ENCODE data around the gene ATF2. TPM values are rescaled to one million over a fixed set of nuclear protein-coding genes. Genes with fewer than 3 reads are reported as not detected.

The ATF2 gene
- total RNA-seq, 1 experiment from 2014 or later = 39.9 TPM

GRCh38 chr2:175026385-175026784 lies 141.6 kb downstream of the ATF2 start:
- no peak overlapping the region for H3K4me3 Mint-ChIP-seq
- H3K27me3 Mint-ChIP-seq (ENCODE audit: low read depth) = no peaks in the 10 kb centered on the region
- ATAC-seq (no peak), DNase-seq (ENCODE audit: low spot score) (no peak)
- 0 out of 2 replicates have a peak, but pooled peaks cover 2% of the 10 kb centered on the region for H3K36me3 Mint-ChIP-seq
- ChIA-PET CTCF (interaction anchor here (0.6 to 1.1 kb wide), 2 partner anchors 11 to 327 kb away, joined by 3 to 4 read pairs; no protein-coding TSS in a partner anchor), POLR2A (no interaction called here)
- no peak overlapping the region for H3K27ac Mint-ChIP-seq
- H3K4me1 Mint-ChIP-seq = peaks cover 16% of the 10 kb centered on the region
- peaks cover 10% of the 10 kb centered on the region for H3K9me3 Mint-ChIP-seq
- TF ChIP-seq, protein P1, sequence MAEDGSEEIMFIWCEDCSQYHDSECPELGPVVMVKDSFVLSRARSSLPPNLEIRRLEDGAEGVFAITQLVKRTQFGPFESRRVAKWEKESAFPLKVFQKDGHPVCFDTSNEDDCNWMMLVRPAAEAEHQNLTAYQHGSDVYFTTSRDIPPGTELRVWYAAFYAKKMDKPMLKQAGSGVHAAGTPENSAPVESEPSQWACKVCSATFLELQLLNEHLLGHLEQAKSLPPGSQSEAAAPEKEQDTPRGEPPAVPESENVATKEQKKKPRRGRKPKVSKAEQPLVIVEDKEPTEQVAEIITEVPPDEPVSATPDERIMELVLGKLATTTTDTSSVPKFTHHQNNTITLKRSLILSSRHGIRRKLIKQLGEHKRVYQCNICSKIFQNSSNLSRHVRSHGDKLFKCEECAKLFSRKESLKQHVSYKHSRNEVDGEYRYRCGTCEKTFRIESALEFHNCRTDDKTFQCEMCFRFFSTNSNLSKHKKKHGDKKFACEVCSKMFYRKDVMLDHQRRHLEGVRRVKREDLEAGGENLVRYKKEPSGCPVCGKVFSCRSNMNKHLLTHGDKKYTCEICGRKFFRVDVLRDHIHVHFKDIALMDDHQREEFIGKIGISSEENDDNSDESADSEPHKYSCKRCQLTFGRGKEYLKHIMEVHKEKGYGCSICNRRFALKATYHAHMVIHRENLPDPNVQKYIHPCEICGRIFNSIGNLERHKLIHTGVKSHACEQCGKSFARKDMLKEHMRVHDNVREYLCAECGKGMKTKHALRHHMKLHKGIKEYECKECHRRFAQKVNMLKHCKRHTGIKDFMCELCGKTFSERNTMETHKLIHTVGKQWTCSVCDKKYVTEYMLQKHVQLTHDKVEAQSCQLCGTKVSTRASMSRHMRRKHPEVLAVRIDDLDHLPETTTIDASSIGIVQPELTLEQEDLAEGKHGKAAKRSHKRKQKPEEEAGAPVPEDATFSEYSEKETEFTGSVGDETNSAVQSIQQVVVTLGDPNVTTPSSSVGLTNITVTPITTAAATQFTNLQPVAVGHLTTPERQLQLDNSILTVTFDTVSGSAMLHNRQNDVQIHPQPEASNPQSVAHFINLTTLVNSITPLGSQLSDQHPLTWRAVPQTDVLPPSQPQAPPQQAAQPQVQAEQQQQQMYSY (CRISPR knock-in tag; IDR thresholded peaks at IDR 0.05) = no peak
- no peak for TF ChIP-seq NR3C1 (CRISPR knock-in tag; conservative IDR thresholded peaks at IDR 0.05; ENCODE audit: low read depth)
- no peak for TF ChIP-seq MXD4 (CRISPR knock-in tag; IDR thresholded peaks at IDR 0.05; ENCODE audit: borderline replicate concordance)
- no peak for TF ChIP-seq RELA (CRISPR knock-in tag; IDR thresholded peaks at IDR 0.05; ENCODE audit: borderline replicate concordance)
- TF ChIP-seq, protein P2, sequence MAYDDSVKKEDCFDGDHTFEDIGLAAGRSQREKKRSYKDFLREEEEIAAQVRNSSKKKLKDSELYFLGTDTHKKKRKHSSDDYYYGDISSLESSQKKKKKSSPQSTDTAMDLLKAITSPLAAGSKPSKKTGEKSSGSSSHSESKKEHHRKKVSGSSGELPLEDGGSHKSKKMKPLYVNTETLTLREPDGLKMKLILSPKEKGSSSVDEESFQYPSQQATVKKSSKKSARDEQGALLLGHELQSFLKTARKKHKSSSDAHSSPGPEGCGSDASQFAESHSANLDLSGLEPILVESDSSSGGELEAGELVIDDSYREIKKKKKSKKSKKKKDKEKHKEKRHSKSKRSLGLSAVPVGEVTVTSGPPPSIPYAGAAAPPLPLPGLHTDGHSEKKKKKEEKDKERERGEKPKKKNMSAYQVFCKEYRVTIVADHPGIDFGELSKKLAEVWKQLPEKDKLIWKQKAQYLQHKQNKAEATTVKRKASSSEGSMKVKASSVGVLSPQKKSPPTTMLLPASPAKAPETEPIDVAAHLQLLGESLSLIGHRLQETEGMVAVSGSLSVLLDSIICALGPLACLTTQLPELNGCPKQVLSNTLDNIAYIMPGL (CRISPR knock-in tag; IDR thresholded peaks at IDR 0.05) = no peak
- no peak for TF ChIP-seq SMAD4 (CRISPR knock-in tag; IDR thresholded peaks at IDR 0.05)
- no peak for TF ChIP-seq ZNF121 (CRISPR knock-in tag; IDR thresholded peaks at IDR 0.05)
- no peak for TF ChIP-seq ATF1 (CRISPR knock-in tag; IDR thresholded peaks at IDR 0.05)
- TF ChIP-seq ZNF425 (CRISPR knock-in tag; conservative IDR thresholded peaks at IDR 0.05) = no peak
- TF ChIP-seq TP53 (CRISPR knock-in tag; IDR thresholded peaks at IDR 0.05) = no peak
- no peak for TF ChIP-seq ZNF396 (CRISPR knock-in tag; IDR thresholded peaks at IDR 0.05; ENCODE audit: borderline replicate concordance)
- no peak for TF ChIP-seq GRHL2 (CRISPR knock-in tag; IDR thresholded peaks at IDR 0.05; ENCODE audit: insufficient replicate concordance, severe bottlenecking)
- no peak for TF ChIP-seq EMX1 (CRISPR knock-in tag; IDR thresholded peaks at IDR 0.05)
- TF ChIP-seq ZBTB21 (CRISPR knock-in tag; IDR thresholded peaks at IDR 0.05; ENCODE audit: borderline replicate concordance) = no peak
- TF ChIP-seq NFE2L1 (CRISPR knock-in tag; IDR thresholded peaks at IDR 0.05) = no peak
- no peak for TF ChIP-seq CREM (CRISPR knock-in tag; IDR thresholded peaks at IDR 0.05)
- no peak for TF ChIP-seq ZNF423 (CRISPR knock-in tag; IDR thresholded peaks at IDR 0.05)
- TF ChIP-seq ZNF138 (CRISPR knock-in tag; conservative IDR thresholded peaks at IDR 0.05) = no peak

- POLR2A ChIA-PET = no interaction called here
- H3K36me3 Mint-ChIP-seq = 0 out of 2 replicates have a peak, but pooled peaks cover 2% of the 10 kb centered on the region
- peaks cover 16% of the 10 kb centered on the region for H3K4me1 Mint-ChIP-seq
- peaks cover 10% of the 10 kb centered on the region for H3K9me3 Mint-ChIP-seq
- no peak overlapping the region for H3K4me3 Mint-ChIP-seq
- H3K27me3 Mint-ChIP-seq (ENCODE audit: low read depth) = no peaks in the 10 kb centered on the region
- H3K27ac Mint-ChIP-seq = no peak overlapping the region
- DNase-seq (ENCODE audit: low spot score) (no peak), ATAC-seq (no peak)
- CTCF ChIA-PET = interaction anchor here (0.6 kb wide), 1 partner anchor 12 kb away, joined by 3 read pairs; no protein-coding TSS in a partner anchor
- TF ChIP-seq TP53 (CRISPR knock-in tag; IDR thresholded peaks at IDR 0.05) = no peak
- TF ChIP-seq, protein P2 (CRISPR knock-in tag; IDR thresholded peaks at IDR 0.05) = no peak
- no peak for TF ChIP-seq NFE2L1 (CRISPR knock-in tag; IDR thresholded peaks at IDR 0.05)
- no peak for TF ChIP-seq TCF7 (CRISPR knock-in tag; IDR thresholded peaks at IDR 0.05; ENCODE audit: low read depth)
- TF ChIP-seq, protein P3, sequence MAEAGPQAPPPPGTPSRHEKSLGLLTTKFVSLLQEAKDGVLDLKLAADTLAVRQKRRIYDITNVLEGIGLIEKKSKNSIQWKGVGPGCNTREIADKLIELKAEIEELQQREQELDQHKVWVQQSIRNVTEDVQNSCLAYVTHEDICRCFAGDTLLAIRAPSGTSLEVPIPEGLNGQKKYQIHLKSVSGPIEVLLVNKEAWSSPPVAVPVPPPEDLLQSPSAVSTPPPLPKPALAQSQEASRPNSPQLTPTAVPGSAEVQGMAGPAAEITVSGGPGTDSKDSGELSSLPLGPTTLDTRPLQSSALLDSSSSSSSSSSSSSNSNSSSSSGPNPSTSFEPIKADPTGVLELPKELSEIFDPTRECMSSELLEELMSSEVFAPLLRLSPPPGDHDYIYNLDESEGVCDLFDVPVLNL (CRISPR knock-in tag; IDR thresholded peaks at IDR 0.05; ENCODE audit: borderline replicate concordance, low read depth) = no peak
- TF ChIP-seq GABPB1 (CRISPR knock-in tag; IDR thresholded peaks at IDR 0.05) = no peak
- TF ChIP-seq, protein P4, sequence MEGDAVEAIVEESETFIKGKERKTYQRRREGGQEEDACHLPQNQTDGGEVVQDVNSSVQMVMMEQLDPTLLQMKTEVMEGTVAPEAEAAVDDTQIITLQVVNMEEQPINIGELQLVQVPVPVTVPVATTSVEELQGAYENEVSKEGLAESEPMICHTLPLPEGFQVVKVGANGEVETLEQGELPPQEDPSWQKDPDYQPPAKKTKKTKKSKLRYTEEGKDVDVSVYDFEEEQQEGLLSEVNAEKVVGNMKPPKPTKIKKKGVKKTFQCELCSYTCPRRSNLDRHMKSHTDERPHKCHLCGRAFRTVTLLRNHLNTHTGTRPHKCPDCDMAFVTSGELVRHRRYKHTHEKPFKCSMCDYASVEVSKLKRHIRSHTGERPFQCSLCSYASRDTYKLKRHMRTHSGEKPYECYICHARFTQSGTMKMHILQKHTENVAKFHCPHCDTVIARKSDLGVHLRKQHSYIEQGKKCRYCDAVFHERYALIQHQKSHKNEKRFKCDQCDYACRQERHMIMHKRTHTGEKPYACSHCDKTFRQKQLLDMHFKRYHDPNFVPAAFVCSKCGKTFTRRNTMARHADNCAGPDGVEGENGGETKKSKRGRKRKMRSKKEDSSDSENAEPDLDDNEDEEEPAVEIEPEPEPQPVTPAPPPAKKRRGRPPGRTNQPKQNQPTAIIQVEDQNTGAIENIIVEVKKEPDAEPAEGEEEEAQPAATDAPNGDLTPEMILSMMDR (IDR thresholded peaks at IDR 0.05) = no peak
- TF ChIP-seq NR1H2 (CRISPR knock-in tag; IDR thresholded peaks at IDR 0.05) = no peak
- TF ChIP-seq TEAD1 (CRISPR knock-in tag; IDR thresholded peaks at IDR 0.05) = no peak
These were observed 142.1 kb downstream of the ATF2 start for GRCh38 chr2:175025946-175026345.

All from WTC11 (cell line).